ENCODE results near the gene ZNF516.

Gene ZNF516

DNA sequence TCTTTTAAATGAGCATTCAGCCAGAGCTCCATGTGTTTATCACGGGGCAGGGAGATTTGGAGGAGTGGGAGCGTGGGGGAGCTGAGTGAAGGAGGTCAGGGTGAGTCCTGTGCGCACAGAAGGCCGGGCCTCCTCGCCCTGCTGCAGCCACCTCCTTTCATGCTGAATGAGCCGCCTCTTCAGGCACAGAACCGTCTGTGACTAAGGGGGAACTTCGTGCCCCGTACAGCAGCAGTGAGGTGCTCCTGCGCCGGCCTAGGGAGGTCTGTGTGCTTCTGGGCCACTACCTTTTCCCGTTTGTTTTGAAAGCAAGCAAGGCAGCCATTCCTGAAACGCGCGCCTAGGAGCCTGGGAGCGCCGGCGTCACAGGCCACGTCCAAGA is 27.1 kb upstream of the ZNF516 start:
- DNase-seq (ENCODE audit: insufficient read length, low spot score) (no peak), FAIRE-seq (no peak)
- TF ChIP-seq POLR2A (IDR thresholded peaks at IDR 0.05; ENCODE audit: low read depth, low read length) = no peak

DNA sequence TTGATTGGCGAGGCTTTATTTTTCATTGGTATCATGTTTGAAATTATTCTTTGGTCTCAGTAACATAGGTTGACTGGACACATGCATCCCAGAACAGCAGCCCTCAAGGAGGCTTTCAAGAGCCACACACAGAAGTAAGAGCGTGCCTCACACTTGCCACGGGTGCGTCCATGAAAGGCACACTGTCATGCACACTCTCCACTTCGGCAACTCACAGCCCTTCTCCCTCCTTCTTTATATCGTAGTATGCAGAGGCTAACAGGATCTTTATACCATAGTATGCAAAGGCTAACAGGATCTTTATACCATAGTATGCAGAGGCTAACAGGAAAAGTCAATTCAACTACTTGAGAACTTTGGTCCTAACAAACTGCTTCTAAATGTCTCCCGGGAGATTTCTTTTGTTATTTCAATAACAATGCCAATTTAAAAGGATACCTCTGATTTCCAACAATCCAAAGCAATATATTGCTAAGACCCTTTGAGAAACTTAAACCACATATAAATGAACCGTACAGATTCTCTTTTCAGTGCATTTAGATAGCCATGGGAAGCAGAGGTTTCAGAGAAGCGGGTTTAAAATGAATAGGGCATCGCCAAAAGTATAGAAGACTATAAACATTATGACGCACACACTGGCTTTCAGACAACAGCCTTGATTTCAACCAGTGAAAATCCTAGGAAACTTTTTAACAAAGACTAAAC is 26.5 kb upstream of the ZNF516 start:
- DNase-seq (ENCODE audit: insufficient read length, low spot score) (no peak), FAIRE-seq (no peak)
- no peak for TF ChIP-seq POLR2A (IDR thresholded peaks at IDR 0.05; ENCODE audit: low read depth, low read length)

GRCh38 chr18:76518860-76519538 is 24.0 kb upstream of the ZNF516 start:
- TF ChIP-seq POLR2A (IDR thresholded peaks at IDR 0.05; ENCODE audit: low read depth, low read length) = no peak
- no peak for DNase-seq (ENCODE audit: insufficient read length, low spot score)
- FAIRE-seq = no peak

- TF ChIP-seq POLR2A (IDR thresholded peaks at IDR 0.05; ENCODE audit: low read depth, low read length) = no peak
- DNase-seq (ENCODE audit: insufficient read length, low spot score) (no peak), FAIRE-seq (no peak)
Measured at GRCh38 chr18:76518123-76518859, 23.2 kb upstream of the ZNF516 start.

DNA sequence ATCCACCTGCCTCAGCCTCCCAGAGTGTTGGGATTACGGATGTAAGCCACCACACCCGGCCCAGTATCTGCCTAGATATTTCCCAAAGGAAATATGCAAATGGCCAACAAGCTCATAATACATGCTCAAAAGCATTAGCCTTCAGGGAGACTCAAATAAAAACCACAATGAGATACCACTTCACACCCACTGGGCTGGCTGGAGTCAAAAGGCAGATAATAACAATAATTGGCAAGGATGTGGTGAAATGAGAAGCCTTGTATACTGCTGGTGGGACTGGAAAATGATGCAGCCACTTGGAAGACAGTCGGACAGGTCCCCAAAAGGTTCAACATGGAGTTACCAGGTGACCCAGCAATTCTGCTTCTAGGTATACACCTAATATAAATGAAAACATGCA is 20.5 kb upstream of the ZNF516 start:
- FAIRE-seq (no peak), DNase-seq (ENCODE audit: insufficient read length, low spot score) (no peak)
- no peak for TF ChIP-seq POLR2A (IDR thresholded peaks at IDR 0.05; ENCODE audit: low read depth, low read length)

DNA sequence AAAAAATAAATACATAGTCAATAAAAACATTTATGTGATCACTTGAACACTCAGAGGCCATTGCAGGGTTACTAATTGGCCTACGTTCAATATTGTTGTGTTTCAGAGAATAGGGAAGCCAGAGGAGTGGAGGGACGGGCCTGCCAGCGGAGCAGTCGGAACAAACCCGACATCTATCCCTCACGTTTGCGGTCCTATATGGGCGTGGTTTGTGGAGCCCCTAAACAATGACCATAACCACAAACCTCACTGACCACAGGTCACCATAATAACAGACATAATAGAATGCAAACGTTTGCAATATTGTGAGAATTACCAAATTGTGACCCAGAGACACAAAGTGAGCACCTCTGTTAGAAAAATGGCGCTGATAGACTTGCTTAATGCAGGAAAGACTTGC is 19.5 kb upstream of the ZNF516 start:
- no peak for TF ChIP-seq POLR2A (IDR thresholded peaks at IDR 0.05; ENCODE audit: low read depth, low read length)
- FAIRE-seq = no peak
- DNase-seq (ENCODE audit: insufficient read length, low spot score) = no peak

GRCh38 chr18:76507830-76508385 is 12.9 kb upstream of the ZNF516 start:
- FAIRE-seq (no peak), DNase-seq (ENCODE audit: insufficient read length, low spot score) (no peak)
- no peak for TF ChIP-seq POLR2A (IDR thresholded peaks at IDR 0.05; ENCODE audit: low read depth, low read length)

GRCh38 chr18:76506974-76507764 is 12.1 kb upstream of the ZNF516 start:
- FAIRE-seq = no peak
- TF ChIP-seq POLR2A (IDR thresholded peaks at IDR 0.05; ENCODE audit: low read depth, low read length) = no peak
- no peak for DNase-seq (ENCODE audit: insufficient read length, low spot score)

DNA sequence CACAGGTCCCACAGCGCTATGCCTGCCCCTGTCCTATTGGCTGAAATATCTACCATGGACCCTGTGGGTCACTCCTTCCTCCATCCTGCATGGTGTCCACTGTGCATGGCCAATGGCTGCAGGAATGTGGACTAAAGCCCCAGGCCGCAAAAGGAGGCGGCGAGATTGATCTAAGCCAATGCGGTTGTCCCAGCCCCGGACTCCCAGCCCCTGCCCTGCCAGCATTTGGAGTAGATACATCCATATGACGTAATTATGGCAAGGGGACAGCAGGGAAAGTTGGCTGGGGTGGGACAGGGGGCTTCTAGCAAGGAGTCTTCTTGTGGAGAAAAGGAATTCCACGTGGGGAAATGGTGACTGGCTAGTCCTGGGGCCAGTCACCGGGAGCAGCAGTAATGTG is 11.4 kb upstream of the ZNF516 start:
- no peak for FAIRE-seq
- TF ChIP-seq POLR2A (IDR thresholded peaks at IDR 0.05; ENCODE audit: low read depth, low read length) = no peak
- no peak for DNase-seq (ENCODE audit: insufficient read length, low spot score)

DNA sequence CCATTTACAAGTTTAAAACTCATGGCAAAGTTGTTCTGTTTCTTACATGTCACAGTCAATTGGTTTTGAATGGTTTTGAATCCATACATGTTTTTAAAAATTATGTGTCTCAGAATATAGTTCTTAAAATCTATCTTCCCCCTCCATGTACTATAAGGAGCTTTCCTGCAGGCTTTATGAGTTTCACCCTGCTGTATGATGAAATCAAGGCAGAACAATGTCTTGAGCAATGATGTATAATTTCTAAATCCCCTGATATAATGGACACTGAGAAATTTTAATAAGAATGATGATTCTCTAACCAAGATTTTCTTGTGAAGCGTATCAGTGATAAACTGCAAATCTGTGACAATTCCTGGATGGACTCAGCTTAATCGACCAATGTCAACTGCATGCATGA is 10.6 kb upstream of the ZNF516 start:
- FAIRE-seq = no peak
- no peak for DNase-seq (ENCODE audit: insufficient read length, low spot score)
- TF ChIP-seq POLR2A (IDR thresholded peaks at IDR 0.05; ENCODE audit: low read depth, low read length) = no peak

GRCh38 chr18:76504749-76505148 is 9.7 kb upstream of the ZNF516 start:
- no peak for DNase-seq (ENCODE audit: insufficient read length, low spot score)
- FAIRE-seq = no peak
- no peak for TF ChIP-seq POLR2A (IDR thresholded peaks at IDR 0.05; ENCODE audit: low read depth, low read length)

- FAIRE-seq (no peak), DNase-seq (ENCODE audit: insufficient read length, low spot score) (no peak)
Measured at GRCh38 chr18:76503649-76504386, 8.8 kb upstream of the ZNF516 start.

GRCh38 chr18:76502551-76502950 is 7.5 kb upstream of the ZNF516 start:
- FAIRE-seq (no peak), DNase-seq (ENCODE audit: insufficient read length, low spot score) (no peak)
- TF ChIP-seq POLR2A (IDR thresholded peaks at IDR 0.05; ENCODE audit: low read depth, low read length) = no peak

More at GRCh38 chr18:76503649-76504386, 8.8 kb upstream of the ZNF516 start:
- no peak for TF ChIP-seq POLR2A (IDR thresholded peaks at IDR 0.05; ENCODE audit: low read depth, low read length)

Data from H54 (cell line).